ENCODE data around the gene GSK3A.

The GSK3A gene

GRCh38 chr19:42248270-42249148 is 6.1 kb upstream of the GSK3A start:
- no peak for DNase-seq (ENCODE audit: low read depth)

GRCh38 chr19:42247640-42248199 is 5.3 kb upstream of the GSK3A start:
- DNase-seq (ENCODE audit: low read depth), result no peak

- DNase-seq (ENCODE audit: low read depth), result no peak
Observed at GRCh38 chr19:42246922-42247639, 4.7 kb upstream of the GSK3A start.

GRCh38 chr19:42246143-42246921 is 3.9 kb upstream of the GSK3A start:
- no peak for DNase-seq (ENCODE audit: low read depth)

DNA sequence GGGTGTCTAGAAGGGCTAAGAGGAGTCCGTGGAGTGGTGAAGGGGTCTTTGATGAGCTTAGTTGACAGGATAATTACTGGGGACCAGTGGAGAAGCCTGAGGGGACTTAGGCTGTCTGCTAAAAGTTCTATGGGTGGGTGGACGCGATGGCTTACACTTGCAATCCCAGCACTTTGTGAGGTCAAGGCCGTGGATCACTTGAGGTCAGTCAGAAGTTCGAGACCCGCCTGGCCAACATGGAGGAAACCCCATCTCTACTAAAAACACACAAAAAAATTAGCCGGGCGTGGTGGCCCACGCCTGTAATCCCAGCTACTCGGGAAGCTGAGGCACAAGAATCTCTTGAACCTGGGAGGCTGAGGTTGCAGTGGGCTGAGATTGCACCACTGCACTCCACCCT is 2.8 kb upstream of the GSK3A start:
- DNase-seq (ENCODE audit: low read depth), result no peak

DNA sequence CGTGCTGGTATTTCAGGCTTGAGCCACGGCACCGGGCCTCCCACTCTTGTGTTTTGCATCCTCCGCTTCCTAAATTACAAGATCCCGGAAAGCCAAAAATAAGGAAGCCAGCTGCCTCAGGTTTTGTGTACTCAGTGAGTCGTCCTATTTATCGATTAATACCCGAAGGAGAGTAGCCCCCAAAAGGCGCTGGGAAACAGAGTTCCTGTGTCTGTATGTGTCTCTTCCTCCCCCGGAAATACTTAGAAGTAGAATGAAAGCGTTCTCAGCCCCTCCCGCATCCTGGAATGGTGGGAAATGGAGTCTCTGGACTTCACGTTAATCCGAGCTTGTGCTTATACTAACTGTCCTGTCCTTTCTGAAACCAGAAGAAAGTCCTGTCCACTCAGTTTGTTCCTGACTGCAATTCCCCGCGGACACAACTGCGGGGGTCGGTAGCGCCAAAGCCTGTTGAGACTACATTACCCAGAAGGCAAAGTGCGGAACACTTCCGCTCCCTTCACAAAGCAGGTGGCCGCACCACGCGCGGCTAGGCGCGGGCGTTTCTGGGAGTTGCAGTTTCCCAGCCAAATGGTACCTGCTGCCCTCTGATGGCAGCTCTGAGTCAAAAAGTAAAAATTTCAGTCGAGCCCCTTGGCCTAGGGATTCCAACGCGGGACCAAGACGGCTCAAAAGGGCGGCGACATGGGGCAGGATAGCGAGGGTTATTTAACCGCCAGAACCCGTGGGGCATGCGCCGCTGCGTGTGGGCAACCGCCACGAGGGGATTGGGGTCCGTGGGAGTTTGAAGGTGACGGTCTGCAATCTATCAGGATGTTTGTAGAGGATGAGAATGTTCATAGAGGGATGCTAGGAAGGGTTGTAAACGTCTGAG is 2.2 kb upstream of the GSK3A start:
- peak; percentile 75 for DNase-seq (ENCODE audit: low read depth)

DNA sequence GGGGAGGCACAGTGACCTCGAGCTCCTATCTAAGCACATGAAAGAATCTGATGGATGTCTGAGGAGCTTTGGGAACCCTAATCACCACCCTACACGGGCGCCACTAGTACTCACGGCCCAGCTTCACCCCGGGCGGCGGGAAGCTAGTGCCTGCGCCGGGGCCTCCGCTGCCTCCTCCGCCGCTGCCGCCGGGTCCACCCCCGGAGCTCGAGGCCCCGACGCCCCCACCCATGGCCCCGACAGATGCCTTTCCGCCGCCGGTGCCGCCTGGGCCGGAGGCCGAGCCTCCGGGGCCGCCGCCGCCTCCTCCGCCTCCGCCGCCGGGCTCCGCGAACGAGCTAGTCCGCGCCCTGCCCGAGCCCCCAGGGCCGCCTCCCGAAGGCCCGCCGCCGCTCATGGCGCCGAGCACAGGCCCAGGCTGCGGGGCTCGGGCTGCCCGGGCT is 312 bp downstream of the GSK3A start:
- DNase-seq (ENCODE audit: low read depth), result no peak

DNA sequence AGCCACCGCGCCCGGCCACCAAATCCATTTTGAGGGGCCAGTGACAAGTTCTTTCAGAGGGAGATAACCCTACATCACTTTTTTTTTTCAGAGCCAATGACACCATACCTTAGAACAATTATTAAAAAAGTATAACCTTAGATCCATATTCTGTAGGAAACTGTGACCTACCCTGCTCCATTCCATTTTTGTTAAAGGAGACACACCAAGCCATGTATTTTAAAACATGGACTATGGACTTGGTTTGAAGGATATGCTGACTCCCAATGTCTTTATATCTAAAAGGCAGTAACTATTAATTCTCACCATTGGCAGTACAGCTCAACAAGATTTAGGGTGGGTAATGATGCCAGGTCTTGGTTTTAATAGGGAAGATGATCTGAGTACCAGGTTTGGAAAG is 1.1 kb downstream of the GSK3A start:
- no peak for DNase-seq (ENCODE audit: low read depth)

DNA sequence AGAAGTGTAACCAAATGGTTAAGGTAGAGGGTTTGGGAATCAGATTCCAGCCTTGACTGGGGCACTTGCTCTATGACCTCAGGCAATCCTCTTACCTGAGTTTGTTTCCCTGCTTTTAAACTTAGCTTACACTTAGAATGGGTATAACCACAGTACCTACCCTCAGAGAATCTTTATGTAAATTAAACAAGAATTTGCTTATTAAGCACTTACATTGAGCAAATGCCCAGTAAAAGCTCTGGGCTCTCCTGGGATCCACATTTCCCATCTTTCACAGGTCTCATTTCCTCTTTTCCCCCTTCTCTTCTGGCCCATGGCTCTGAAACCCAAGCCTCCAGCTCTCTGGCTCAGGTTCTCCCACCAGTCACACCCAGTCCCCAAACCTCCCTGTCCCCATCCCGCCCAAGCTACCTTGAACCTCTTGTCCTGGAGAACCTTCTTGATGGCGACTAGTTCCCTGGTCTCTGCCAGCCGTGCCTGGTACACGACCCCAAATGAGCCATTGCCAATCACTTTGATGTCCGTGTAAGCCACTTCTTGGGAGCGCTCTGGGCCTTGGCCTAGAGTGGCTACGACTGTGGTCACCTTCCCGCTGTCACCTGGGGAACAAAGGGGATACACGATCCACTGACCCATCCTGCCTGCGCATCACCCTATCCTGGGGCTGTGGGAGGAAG is 2.7 kb downstream of the GSK3A start:
- no peak for DNase-seq (ENCODE audit: low read depth)

GRCh38 chr19:42235181-42235580 is 7.2 kb downstream of the GSK3A start:
- no peak for DNase-seq (ENCODE audit: low read depth)

DNA sequence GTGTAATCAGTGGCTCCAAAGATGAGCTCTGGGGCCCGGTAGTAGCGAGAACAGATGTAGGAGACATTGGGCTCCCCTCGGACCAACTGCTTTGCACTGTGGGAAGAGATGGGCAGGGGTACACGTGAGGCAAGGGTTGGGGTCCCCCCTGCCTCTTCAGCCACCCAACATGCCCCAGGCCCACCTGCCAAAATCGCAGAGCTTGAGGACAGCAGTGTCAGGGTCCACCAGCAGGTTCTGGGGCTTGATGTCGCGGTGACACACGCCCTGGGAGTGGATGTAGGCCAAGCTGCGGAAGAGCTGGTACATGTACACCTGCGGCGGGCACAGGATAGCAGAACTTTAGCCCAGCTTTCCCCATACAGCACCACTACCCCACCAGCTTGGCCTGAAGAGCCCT is 8.0 kb downstream of the GSK3A start:
- DNase-seq (ENCODE audit: low read depth), result no peak

DNA sequence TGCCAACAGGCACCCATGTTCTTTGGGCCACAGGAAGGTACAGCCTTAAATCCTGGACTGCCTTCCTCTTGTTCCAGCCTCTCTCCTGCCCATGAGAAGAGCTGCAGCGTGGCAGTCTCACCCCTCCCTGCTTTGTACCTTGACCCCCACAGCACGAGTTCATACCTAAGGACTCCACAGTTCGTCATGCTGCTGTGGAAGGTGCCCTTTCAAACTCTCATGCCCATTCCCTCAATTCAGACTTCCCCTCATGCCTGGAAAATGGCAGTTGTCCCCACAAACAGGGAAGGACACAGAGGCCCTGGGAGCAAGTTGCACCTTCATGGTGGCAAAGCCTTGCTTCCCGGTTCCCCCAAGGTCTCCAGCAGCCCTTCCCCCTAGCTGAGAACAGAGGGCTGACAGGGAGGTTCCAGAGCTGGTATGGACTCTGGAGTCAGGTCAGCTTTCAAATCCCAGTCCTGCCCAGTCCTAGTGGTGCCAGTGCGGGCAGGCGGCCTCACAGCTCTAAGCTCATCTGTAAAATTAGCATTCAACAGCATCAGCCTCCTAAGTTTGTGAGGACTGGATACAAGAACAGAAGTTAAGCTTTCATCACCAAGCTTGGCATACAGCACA is 8.6 kb downstream of the GSK3A start:
- no peak for DNase-seq (ENCODE audit: low read depth)

GRCh38 chr19:42233106-42233505 is 9.3 kb downstream of the GSK3A start:
- no peak for DNase-seq (ENCODE audit: low read depth)

- DNase-seq (ENCODE audit: low read depth), result no peak
Observed at GRCh38 chr19:42232435-42232834, 10.0 kb downstream of the GSK3A start.

DNA sequence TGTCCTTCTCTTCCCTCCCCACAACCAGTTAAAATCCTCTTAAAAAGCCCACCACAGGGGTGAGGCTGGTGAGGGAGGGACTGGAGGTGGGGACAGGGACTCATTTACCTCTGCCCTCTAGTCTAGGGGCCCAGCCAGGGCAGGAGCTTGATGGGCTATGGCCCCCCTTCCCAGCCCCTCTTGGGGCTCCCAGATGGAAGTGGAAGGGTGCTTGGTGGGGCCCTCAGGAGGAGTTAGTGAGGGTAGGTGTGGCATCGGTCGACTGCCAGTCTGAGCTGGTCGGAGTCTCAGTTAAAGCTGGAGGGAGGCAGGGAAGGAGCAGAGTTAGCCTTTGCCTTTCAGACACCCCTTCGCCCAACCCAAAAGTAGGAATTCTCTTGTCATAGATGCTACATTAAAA is 11.8 kb downstream of the GSK3A start:
- no peak for DNase-seq (ENCODE audit: low read depth)

- DNase-seq (ENCODE audit: low read depth), result no peak
Observed at GRCh38 chr19:42229855-42230351, 12.5 kb downstream of the GSK3A start.

- no peak for DNase-seq (ENCODE audit: low read depth)
Observed at GRCh38 chr19:42229301-42229854, 13.0 kb downstream of the GSK3A start.

GRCh38 chr19:42228641-42229040 is 13.8 kb downstream of the GSK3A start:
- DNase-seq (ENCODE audit: low read depth), result no peak

GRCh38 chr19:42226886-42227285 is 15.5 kb downstream of the GSK3A start:
- no peak for DNase-seq (ENCODE audit: low read depth)
